Measurements from ENCODE around the gene APP.

- TF ChIP-seq CTCF (IDR thresholded peaks at IDR 0.05) = no peak
- TF ChIP-seq ZFX (IDR thresholded peaks at IDR 0.05; ENCODE audit: borderline replicate concordance) = no peak
These were observed 244.6 kb downstream of the APP start for GRCh38 chr21:25925936-25926335.

Measured in 22Rv1 (cell line).